Liver (tissue), 9 donors: ENCODE results near the gene CHRNA5. TPM values are rescaled to one million over a fixed set of nuclear protein-coding genes. Genes with fewer than 3 reads are reported as not detected.

Experiments
- DNase-seq: peaks from one replicate; pipeline ENCODE4 v3.0.0-alpha.2; 2017; ENCODE audit warnings: low spot score
- H3K27ac ChIP-seq, 2 donors: one replicate each; pipeline ENCODE4 v1.7.0; 2013; ENCODE audit warnings: inconsistent platforms in 2 of 2, low read length in 2 of 2, control low read depth in 1 of 2, low read depth in 1 of 2, mild to moderate bottlenecking in 1 of 2
- H3K27me3 ChIP-seq, 4 donors: one replicate each; pipeline versions ENCODE4 v1.6.1 to v1.7.0; 2013; ENCODE audit warnings: low read length in 3 of 4, inconsistent platforms in 1 of 4, mild to moderate bottlenecking in 1 of 4, moderate library complexity in 1 of 4; ENCODE audit not compliant: control insufficient read depth in 4 of 4, insufficient read depth in 4 of 4
- H3K36me3 ChIP-seq, 4 donors: one replicate each; pipeline versions ENCODE4 v1.6.1 to v1.7.0; 2013; ENCODE audit warnings: low read length in 3 of 4, mild to moderate bottlenecking in 3 of 4, low read depth in 1 of 4, moderate library complexity in 1 of 4; ENCODE audit not compliant: control insufficient read depth in 4 of 4, insufficient read depth in 3 of 4
- H3K4me1 ChIP-seq, 4 donors: one replicate each; pipeline versions ENCODE4 v1.6.1 to v1.7.0; 2013; ENCODE audit warnings: low read length in 3 of 4, mild to moderate bottlenecking in 3 of 4, moderate library complexity in 1 of 4; ENCODE audit not compliant: control insufficient read depth in 4 of 4, insufficient read depth in 4 of 4
- H3K4me3 ChIP-seq, 3 donors: one replicate each; pipeline versions ENCODE4 v1.6.1 to v1.7.0; 2013; ENCODE audit warnings: low read length in 3 of 3, control low read depth in 1 of 3, low read depth in 1 of 3, mild to moderate bottlenecking in 1 of 3
- H3K9ac ChIP-seq, 2 donors: one replicate each; pipeline ENCODE4 v1.7.0; 2013; ENCODE audit warnings: low read length in 2 of 2, mild to moderate bottlenecking in 2 of 2, moderate library complexity in 2 of 2, control low read depth in 1 of 2, low read depth in 1 of 2
- H3K9me3 ChIP-seq, 4 donors: one replicate each; pipeline versions ENCODE4 v1.6.1 to v1.7.0; 2013; ENCODE audit warnings: low read length in 3 of 4; ENCODE audit not compliant: control insufficient read depth in 4 of 4
- FOXA1 ChIP-seq: IDR thresholded peaks from 2 replicates; pipeline ENCODE4 v1.6.1; 2016; ENCODE audit warnings: antibody characterized with exemption
- FOXA2 ChIP-seq: IDR thresholded peaks from 2 replicates; pipeline ENCODE4 v1.6.1; 2016; ENCODE audit warnings: antibody characterized with exemption
- GABPA ChIP-seq, 2 donors: IDR thresholded peaks in 1 of 2; conservative IDR thresholded peaks in 1 of 2; 2 replicates each; pipeline ENCODE4 v1.6.1; 2016; ENCODE audit warnings: antibody characterized with exemption in 2 of 2, mild to moderate bottlenecking in 1 of 2, moderate library complexity in 1 of 2
- HNF4A ChIP-seq, 2 donors: conservative IDR thresholded peaks; 2 replicates each; pipeline ENCODE4 v1.6.1; 2016; ENCODE audit warnings: antibody characterized with exemption in 2 of 2, mild to moderate bottlenecking in 2 of 2
- HNF4G ChIP-seq: IDR thresholded peaks from 2 replicates; pipeline ENCODE4 v1.6.1; 2016; ENCODE audit warnings: antibody characterized with exemption
- JUND ChIP-seq, 2 donors: IDR thresholded peaks; 2 replicates each; pipeline ENCODE4 v1.6.1; 2016; ENCODE audit warnings: antibody characterized with exemption in 2 of 2
- MAX ChIP-seq: IDR thresholded peaks from 2 replicates; pipeline ENCODE4 v1.6.1; 2016; ENCODE audit warnings: antibody characterized with exemption
- NR2F2 ChIP-seq: IDR thresholded peaks from 2 replicates; pipeline ENCODE4 v1.6.1; 2016; ENCODE audit warnings: antibody characterized with exemption
- RAD21 ChIP-seq, 2 donors: IDR thresholded peaks; 2 replicates each; pipeline ENCODE4 v1.6.1; 2016; ENCODE audit warnings: antibody characterized with exemption in 2 of 2, mild to moderate bottlenecking in 2 of 2
- REST ChIP-seq: IDR thresholded peaks from 2 replicates; pipeline ENCODE4 v1.6.1; 2016; ENCODE audit warnings: antibody characterized with exemption, mild to moderate bottlenecking
- RXRA ChIP-seq, 2 donors: IDR thresholded peaks; 2 replicates each; pipeline ENCODE4 v1.6.1; 2017 to 2018; ENCODE audit warnings: antibody characterized with exemption in 2 of 2, mild to moderate bottlenecking in 1 of 2
- SP1 ChIP-seq: IDR thresholded peaks from 2 replicates; pipeline ENCODE4 v1.6.1; 2018; ENCODE audit warnings: antibody characterized with exemption, mild to moderate bottlenecking
- TAF1 ChIP-seq: conservative IDR thresholded peaks from 2 replicates; pipeline ENCODE4 v1.6.1; 2016; ENCODE audit warnings: antibody characterized with exemption, mild to moderate bottlenecking
- YY1 ChIP-seq: IDR thresholded peaks from 2 replicates; pipeline ENCODE4 v1.6.1; 2016; ENCODE audit warnings: antibody characterized with exemption, mild to moderate bottlenecking
- ZBTB33 ChIP-seq: IDR thresholded peaks from 2 replicates; pipeline ENCODE4 v1.6.1; 2016; ENCODE audit warnings: antibody characterized with exemption
- whole genome bisulfite sequencing: extraction: QIAGEN DNeasy Blood & Tissue Kit; methylation state at CpG from one replicate; pipeline ENCODE4 v1.1.7; 2013; 5-methylcytosine and 5-hydroxymethylcytosine counted together
- polyA plus RNA-seq, 2 donors: library from polyadenylated mRNA; stranded (reverse) in 1 of 2; unstranded in 1 of 2; fragments of 200-250 nt in 1 of 2; fragments of >200 nt in 1 of 2; fragmentation: Nextera tagmentation in 1 of 2; extraction: Ambion mirVana in 1 of 2; gene quantifications; one replicate each; pipeline versions ENCODE4 v1.2.1 to v1.2.3, GENCODE V29; 2013 to 2015
- total RNA-seq, 2 donors: library from RNA; depleted of rRNA; stranded (reverse); fragments of >200 nt; gene quantifications; one replicate each; pipeline ENCODE4 v1.2.3, GENCODE V29; 2014
- donor health status: healthy.
- donor health status: healthy.
- donor health status: healthy.
- donor health status: healthy.
- donor health status: healthy.

CHRNA5 gene
- total and polyA plus RNA-seq, 4 donors, result 0.17 to 0.56 (median 0.36) TPM

GRCh38 chr15:78621810-78622402 lies 56.6 kb downstream of the CHRNA5 start:
- Histone ChIP-seq H3K9ac (no peak overlapping the region), H3K27ac (no peak overlapping the region), H3K4me3 (no peak overlapping the region), H3K36me3 (no peaks in the 10 kb centered on the region), H3K4me1 (peaks cover 0 to 14% (median 3%) of the 10 kb centered on the region in 4 donors), H3K9me3 (no peaks in the 10 kb centered on the region), H3K27me3 (peaks cover 4 to 28% (median 12%) of the 10 kb centered on the region in 4 donors)
- DNase-seq, result no peak
- 69% methylated on average over 10 of the region's 10 CpGs for WGBS
- TF ChIP-seq HNF4G, result no peak
- TF ChIP-seq RAD21 (IDR thresholded peaks at IDR 0.05), result no peak
- no peak for TF ChIP-seq MAX
- no peak for TF ChIP-seq REST
- no peak for TF ChIP-seq JUND (IDR thresholded peaks at IDR 0.05)
- TF ChIP-seq YY1, result no peak
- no peak for TF ChIP-seq FOXA2
- TF ChIP-seq RXRA (IDR thresholded peaks at IDR 0.05), result no peak

GRCh38 chr15:78623786-78624497 lies 58.6 kb downstream of the CHRNA5 start:
- H3K36me3 ChIP-seq, result no peaks in the 10 kb centered on the region
- peaks cover 0 to 14% (median 3%) of the 10 kb centered on the region in 4 donors for H3K4me1 ChIP-seq
- peaks cover 4 to 24% (median 10%) of the 10 kb centered on the region in 4 donors for H3K27me3 ChIP-seq
- DNase-seq, result no peak
- no peak for TF ChIP-seq YY1
- no peak for TF ChIP-seq FOXA1
- no peak for TF ChIP-seq FOXA2
- TF ChIP-seq HNF4G, result no peak
- no peak for TF ChIP-seq TAF1
- no peak for TF ChIP-seq NR2F2
- no peak for TF ChIP-seq JUND (IDR thresholded peaks at IDR 0.05)
- TF ChIP-seq RAD21 (IDR thresholded peaks at IDR 0.05), result no peak
- no peak for TF ChIP-seq SP1
- TF ChIP-seq ZBTB33, result no peak
- no peak for TF ChIP-seq MAX
- no peak for TF ChIP-seq GABPA (IDR thresholded peaks at IDR 0.05 in 1 of 2, conservative IDR thresholded peaks at IDR 0.05 in 1 of 2)
- TF ChIP-seq HNF4A (conservative IDR thresholded peaks at IDR 0.05), result no peak
- no peak for TF ChIP-seq REST
- H3K9ac ChIP-seq, result no peak overlapping the region
- no peaks in the 10 kb centered on the region for H3K9me3 ChIP-seq
- WGBS, result 87% methylated on average over 7 of the region's 7 CpGs
- H3K4me3 ChIP-seq, result no peak overlapping the region
- no peak overlapping the region for H3K27ac ChIP-seq
